Panc1 (cell line): Measurements from ENCODE around the gene COL23A1. TPM values are rescaled to one million over a fixed set of nuclear protein-coding genes. Genes with fewer than 3 reads are reported as not detected.

ENCODE experiments used
- ATAC-seq: fragments of 200-7000 bp; cut with Tn5 transposase; 2 replicates; pipeline ENCODE4 v1.9.1; 2020; ENCODE audit warnings: mild to moderate bottlenecking, moderate library complexity
- BruUV-seq: library from RNA; stranded (reverse); fragments of 400-500 nt; replicated peaks from 2 replicates; lab custom pipeline; 2021; lab: Mats Ljungman, UMichigan
- CTCF ChIA-PET: fragments of 300-600 bp; sonication (Branson Sonifier 250); formaldehyde crosslinking; loops from one replicate; lab custom pipeline; 2022; ENCODE audit warnings: antibody characterized with exemption; lab: Charles Lee
- POLR2A ChIA-PET: fragments of 300-600 bp; sonication (Branson Sonifier 250); formaldehyde crosslinking; loops from one replicate; lab custom pipeline; 2022; ENCODE audit warnings: antibody characterized with exemption; lab: Charles Lee
- DNase-seq: peaks from one replicate; pipeline ENCODE4 v3.0.0-alpha.2; 2010; ENCODE audit warnings: low read depth, low spot score
- H3K27ac ChIP-seq: 2 replicates; pipeline ENCODE4 v1.5.1; 2011; ENCODE audit warnings: mild to moderate bottlenecking, low read length, inconsistent platforms
- H3K27me3 ChIP-seq: fragments of 200-500 bp; sonication (Bioruptor generic); 2 replicates; pipeline ENCODE4 v1.6.0; 2014; ENCODE audit warnings: low read length, inconsistent platforms; ENCODE audit not compliant: control insufficient read depth, insufficient read depth
- H3K36me3 ChIP-seq: fragments of 200-500 bp; sonication (Bioruptor generic); 2 replicates; pipeline ENCODE4 v1.5.1; 2014; ENCODE audit warnings: inconsistent platforms, mild to moderate bottlenecking, low read length, moderate library complexity; ENCODE audit not compliant: control insufficient read depth, insufficient read depth
- H3K4me1 ChIP-seq: 2 replicates; pipeline ENCODE4 v1.5.1; 2011; ENCODE audit warnings: inconsistent platforms, mild to moderate bottlenecking, low read length, moderate library complexity; ENCODE audit not compliant: control insufficient read depth, insufficient read depth
- H3K4me3 ChIP-seq, 2 experiments: 2 replicates each; pipeline ENCODE4 v1.5.1; 2011 to 2012; ENCODE audit warnings: low read depth in 2 of 2, low read length in 2 of 2, mild to moderate bottlenecking in 2 of 2, inconsistent platforms in 1 of 2, moderate library complexity in 1 of 2
- H3K9me3 ChIP-seq: fragments of 200-500 bp; sonication (Bioruptor generic); 2 replicates; pipeline ENCODE4 v1.5.1; 2014; ENCODE audit warnings: low read depth, mild to moderate bottlenecking, inconsistent platforms, low read length, moderate library complexity; ENCODE audit not compliant: control insufficient read depth, insufficient read depth
- POLR2AphosphoS5 ChIP-seq: IDR thresholded peaks from 2 replicates; pipeline ENCODE4 v1.6.1; 2012; ENCODE audit warnings: mild to moderate bottlenecking, low read depth, low read length, moderate library complexity
- SIN3A ChIP-seq: IDR thresholded peaks from 2 replicates; pipeline ENCODE4 v1.6.1; 2012; ENCODE audit warnings: low read depth, mild to moderate bottlenecking, low read length, moderate library complexity, borderline replicate concordance; ENCODE audit not compliant: insufficient read depth
- TCF7L2 ChIP-seq: IDR thresholded peaks from 2 replicates; pipeline ENCODE4 v1.6.1; 2011; ENCODE audit warnings: mild to moderate bottlenecking, low read depth, low read length, inconsistent platforms
- in situ Hi-C: cut with HindIII; loops from 2 replicates; pipeline ENCODE4 v1.10.0; 2016; ENCODE audit warnings: low sequenced_read_pairs, low pct_unique_long_range_greater_than_20kb
- intact Hi-C: fragments of 100-400 bp; cut with micrococcal nuclease; formaldehyde crosslinking; loops from one replicate; pipeline ENCODE4 v1.10.0; 2022; ENCODE audit not compliant: unreplicated experiment
- total RNA-seq: library from RNA; stranded (reverse); gene quantifications from one replicate; pipeline ENCODE4 v1.2.1, GENCODE V29; 2021; ENCODE audit not compliant: unreplicated experiment
- TF ChIP-seq, protein P1 (sequence below), 2 experiments: IDR thresholded peaks; 2 replicates each; pipeline ENCODE4 v1.6.1; 2011 to 2012; ENCODE audit warnings: low read depth in 2 of 2, control low read depth in 1 of 2, low read length in 1 of 2, mild to moderate bottlenecking in 1 of 2, moderate library complexity in 1 of 2; ENCODE audit not compliant: insufficient read depth in 1 of 2
- TF ChIP-seq, protein P2 (sequence below): fragments of 450-650 bp; IDR thresholded peaks from 2 replicates; pipeline ENCODE4 v1.5.1; 2017; ENCODE audit warnings: mild to moderate bottlenecking

Gene COL23A1
- total RNA-seq, 1 experiment from 2014 or later, result 0.05 TPM

DNA sequence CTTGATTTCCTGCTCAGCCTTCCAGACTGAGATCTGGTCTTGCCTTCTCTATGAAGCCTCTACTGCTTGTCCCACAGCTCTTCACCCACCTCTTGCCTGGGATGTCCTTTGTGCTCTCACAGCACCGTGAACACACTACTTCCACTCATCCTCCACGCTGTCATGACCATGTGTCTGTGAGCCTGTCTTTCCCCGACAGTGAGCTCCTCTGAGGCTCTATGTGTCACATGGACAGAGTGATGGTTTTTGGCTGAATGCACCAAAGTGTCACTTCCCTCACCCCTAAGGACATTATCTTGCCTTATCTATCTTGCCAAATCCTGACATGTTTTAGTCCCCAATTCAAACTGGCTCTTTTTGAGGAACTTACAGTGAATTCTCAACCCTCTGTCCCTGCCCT, 368.9 kb downstream of the COL23A1 start:
- Histone ChIP-seq H3K36me3 (no peaks in the 10 kb centered on the region), H3K27me3 (no peaks in the 10 kb centered on the region), H3K27ac (no peak overlapping the region), H3K9me3 (no peaks in the 10 kb centered on the region), H3K4me3 (no peak overlapping the region), H3K4me1 (no peaks in the 10 kb centered on the region)
- intact Hi-C loops, result no loop called here
- TF ChIP-seq, protein P1, sequence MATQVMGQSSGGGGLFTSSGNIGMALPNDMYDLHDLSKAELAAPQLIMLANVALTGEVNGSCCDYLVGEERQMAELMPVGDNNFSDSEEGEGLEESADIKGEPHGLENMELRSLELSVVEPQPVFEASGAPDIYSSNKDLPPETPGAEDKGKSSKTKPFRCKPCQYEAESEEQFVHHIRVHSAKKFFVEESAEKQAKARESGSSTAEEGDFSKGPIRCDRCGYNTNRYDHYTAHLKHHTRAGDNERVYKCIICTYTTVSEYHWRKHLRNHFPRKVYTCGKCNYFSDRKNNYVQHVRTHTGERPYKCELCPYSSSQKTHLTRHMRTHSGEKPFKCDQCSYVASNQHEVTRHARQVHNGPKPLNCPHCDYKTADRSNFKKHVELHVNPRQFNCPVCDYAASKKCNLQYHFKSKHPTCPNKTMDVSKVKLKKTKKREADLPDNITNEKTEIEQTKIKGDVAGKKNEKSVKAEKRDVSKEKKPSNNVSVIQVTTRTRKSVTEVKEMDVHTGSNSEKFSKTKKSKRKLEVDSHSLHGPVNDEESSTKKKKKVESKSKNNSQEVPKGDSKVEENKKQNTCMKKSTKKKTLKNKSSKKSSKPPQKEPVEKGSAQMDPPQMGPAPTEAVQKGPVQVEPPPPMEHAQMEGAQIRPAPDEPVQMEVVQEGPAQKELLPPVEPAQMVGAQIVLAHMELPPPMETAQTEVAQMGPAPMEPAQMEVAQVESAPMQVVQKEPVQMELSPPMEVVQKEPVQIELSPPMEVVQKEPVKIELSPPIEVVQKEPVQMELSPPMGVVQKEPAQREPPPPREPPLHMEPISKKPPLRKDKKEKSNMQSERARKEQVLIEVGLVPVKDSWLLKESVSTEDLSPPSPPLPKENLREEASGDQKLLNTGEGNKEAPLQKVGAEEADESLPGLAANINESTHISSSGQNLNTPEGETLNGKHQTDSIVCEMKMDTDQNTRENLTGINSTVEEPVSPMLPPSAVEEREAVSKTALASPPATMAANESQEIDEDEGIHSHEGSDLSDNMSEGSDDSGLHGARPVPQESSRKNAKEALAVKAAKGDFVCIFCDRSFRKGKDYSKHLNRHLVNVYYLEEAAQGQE (IDR thresholded peaks at IDR 0.05; ENCODE audit: insufficient read depth in 1 of 2, low read depth in 2 of 2, low read length in 1 of 2), result no peak
- TF ChIP-seq, protein P2, sequence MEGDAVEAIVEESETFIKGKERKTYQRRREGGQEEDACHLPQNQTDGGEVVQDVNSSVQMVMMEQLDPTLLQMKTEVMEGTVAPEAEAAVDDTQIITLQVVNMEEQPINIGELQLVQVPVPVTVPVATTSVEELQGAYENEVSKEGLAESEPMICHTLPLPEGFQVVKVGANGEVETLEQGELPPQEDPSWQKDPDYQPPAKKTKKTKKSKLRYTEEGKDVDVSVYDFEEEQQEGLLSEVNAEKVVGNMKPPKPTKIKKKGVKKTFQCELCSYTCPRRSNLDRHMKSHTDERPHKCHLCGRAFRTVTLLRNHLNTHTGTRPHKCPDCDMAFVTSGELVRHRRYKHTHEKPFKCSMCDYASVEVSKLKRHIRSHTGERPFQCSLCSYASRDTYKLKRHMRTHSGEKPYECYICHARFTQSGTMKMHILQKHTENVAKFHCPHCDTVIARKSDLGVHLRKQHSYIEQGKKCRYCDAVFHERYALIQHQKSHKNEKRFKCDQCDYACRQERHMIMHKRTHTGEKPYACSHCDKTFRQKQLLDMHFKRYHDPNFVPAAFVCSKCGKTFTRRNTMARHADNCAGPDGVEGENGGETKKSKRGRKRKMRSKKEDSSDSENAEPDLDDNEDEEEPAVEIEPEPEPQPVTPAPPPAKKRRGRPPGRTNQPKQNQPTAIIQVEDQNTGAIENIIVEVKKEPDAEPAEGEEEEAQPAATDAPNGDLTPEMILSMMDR, result no peak
- no peak for TF ChIP-seq TCF7L2
- TF ChIP-seq SIN3A, result no peak
- no peak for TF ChIP-seq POLR2AphosphoS5
- ChIA-PET CTCF (no interaction called here), POLR2A (interaction anchor here (0.6 kb wide), 1 partner anchor 39 kb away, joined by 10 read pairs; no protein-coding TSS in a partner anchor)
- DNase-seq (no peak), ATAC-seq (no peak)
- in situ Hi-C loops, result no loop called here
- BruUV-seq, result TSS peak; percentile 12

DNA sequence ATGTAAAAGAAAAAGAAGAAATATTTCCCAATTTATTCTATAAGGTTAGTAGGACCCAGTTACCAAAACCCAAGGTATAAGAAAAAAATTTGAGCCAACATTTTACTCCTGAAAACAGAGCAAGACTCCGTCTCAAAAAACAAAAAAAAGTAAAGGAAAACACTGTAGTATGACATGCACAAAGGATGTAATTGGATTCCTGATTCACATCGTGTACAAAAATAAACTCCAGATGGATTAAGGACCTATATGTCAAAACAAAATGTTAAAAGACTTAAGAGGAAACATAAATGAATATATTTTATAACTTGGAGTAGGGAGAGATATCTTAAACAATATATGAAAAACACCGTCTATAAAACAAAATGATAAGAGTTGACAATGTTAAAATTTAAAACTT, 371.4 kb downstream of the COL23A1 start:
- no peak for ATAC-seq
- POLR2A ChIA-PET, result no interaction called here
- CTCF ChIA-PET, result interaction anchor here (0.6 kb wide), 1 partner anchor 34 kb away, joined by 4 read pairs; no protein-coding TSS in a partner anchor
- in situ Hi-C loops, result no loop called here
- no peak for DNase-seq
- no TSS peak for BruUV-seq
- H3K4me3 ChIP-seq, result no peak overlapping the region
- no peaks in the 10 kb centered on the region for H3K4me1 ChIP-seq
- intact Hi-C loops, result no loop called here
- H3K27ac ChIP-seq, result no peak overlapping the region
- TF ChIP-seq, protein P2, result no peak
- TF ChIP-seq POLR2AphosphoS5 (no peak), TCF7L2 (no peak), SIN3A (no peak)
- TF ChIP-seq, protein P1 (IDR thresholded peaks at IDR 0.05; ENCODE audit: insufficient read depth in 1 of 2, low read depth in 2 of 2, low read length in 1 of 2), result no peak
- H3K36me3 ChIP-seq, result no peaks in the 10 kb centered on the region
- H3K27me3 ChIP-seq, result no peaks in the 10 kb centered on the region
- no peaks in the 10 kb centered on the region for H3K9me3 ChIP-seq
